HEK293 (cell line): Measurements from ENCODE around the gene PMVK.
A peak's percentile ranks its signal among the peaks of the same experiment; 100 is the strongest.

Experiments used
- FEZF1 ChIP-seq: fragments of 450-650 bp; formaldehyde crosslinking; IDR thresholded peaks from 2 replicates; pipeline ENCODE4 v1.5.1; 2016; ENCODE audit warnings: missing biosample characterization, missing genetic modification characterization
- GLIS1 ChIP-seq: fragments of 450-650 bp; formaldehyde crosslinking; IDR thresholded peaks from 2 replicates; pipeline ENCODE4 v1.5.1; 2016; ENCODE audit warnings: missing biosample characterization, missing genetic modification characterization
- HOXD13 ChIP-seq: sonication (generic); formaldehyde crosslinking; IDR thresholded peaks from 2 replicates; pipeline ENCODE4 v1.8.0; 2022; ENCODE audit warnings: missing genetic modification reagents, borderline replicate concordance
- IKZF3 ChIP-seq: fragments of 450-650 bp; IDR thresholded peaks from 2 replicates; pipeline ENCODE4 v1.5.0; 2018; ENCODE audit warnings: missing biosample characterization, mild to moderate bottlenecking, missing genetic modification characterization, moderate library complexity
- KLF16 ChIP-seq: fragments of 450-650 bp; formaldehyde crosslinking; IDR thresholded peaks from 2 replicates; pipeline ENCODE4 v1.5.1; 2017; ENCODE audit warnings: missing biosample characterization, missing genetic modification characterization
- YY2 ChIP-seq: fragments of 450-650 bp; formaldehyde crosslinking; IDR thresholded peaks from 2 replicates; pipeline ENCODE4 v1.5.1; 2016; ENCODE audit warnings: missing biosample characterization, missing genetic modification characterization
- ZBTB17 ChIP-seq: fragments of 450-650 bp; formaldehyde crosslinking; IDR thresholded peaks from 2 replicates; pipeline ENCODE4 v1.5.1; 2016; ENCODE audit warnings: missing biosample characterization, missing genetic modification characterization
- ZBTB7A ChIP-seq: fragments of 450-650 bp; formaldehyde crosslinking; IDR thresholded peaks from 2 replicates; pipeline ENCODE4 v1.5.1; 2016; ENCODE audit warnings: low read depth, missing biosample characterization, missing genetic modification characterization
- ZIC2 ChIP-seq: fragments of 450-650 bp; formaldehyde crosslinking; IDR thresholded peaks from 2 replicates; pipeline ENCODE4 v1.5.1; 2016; ENCODE audit warnings: missing biosample characterization, missing genetic modification characterization
- ZNF146 ChIP-seq: fragments of 450-650 bp; formaldehyde crosslinking; IDR thresholded peaks from 2 replicates; pipeline ENCODE4 v1.5.1; 2016; ENCODE audit warnings: missing biosample characterization, missing genetic modification characterization
- ZNF311 ChIP-seq: fragments of 450-650 bp; formaldehyde crosslinking; IDR thresholded peaks from 2 replicates; pipeline ENCODE4 v1.5.1; 2017; ENCODE audit warnings: missing biosample characterization, missing genetic modification characterization, borderline replicate concordance
- ZNF610 ChIP-seq: fragments of 450-650 bp; formaldehyde crosslinking; IDR thresholded peaks from 2 replicates; pipeline ENCODE4 v1.5.1; 2016; ENCODE audit warnings: missing biosample characterization, missing genetic modification characterization, borderline replicate concordance
- ZNF843 ChIP-seq: fragments of 450-650 bp; formaldehyde crosslinking; IDR thresholded peaks from 2 replicates; pipeline ENCODE4 v1.5.1; 2016; ENCODE audit warnings: missing biosample characterization, missing genetic modification characterization
- TF ChIP-seq, protein P1 (sequence below): fragments of 450-650 bp; formaldehyde crosslinking; IDR thresholded peaks from 2 replicates; pipeline ENCODE4 v1.5.1; 2016; ENCODE audit warnings: missing biosample characterization, missing genetic modification characterization, borderline replicate concordance
- TF ChIP-seq, protein P2 (sequence below): fragments of 450-650 bp; formaldehyde crosslinking; IDR thresholded peaks from 2 replicates; pipeline ENCODE4 v1.5.1; 2016; ENCODE audit warnings: missing biosample characterization, missing genetic modification characterization
- TF ChIP-seq, protein P3 (sequence below): fragments of 450-650 bp; formaldehyde crosslinking; IDR thresholded peaks from 2 replicates; pipeline ENCODE4 v1.5.1; 2016; ENCODE audit warnings: missing biosample characterization, missing genetic modification characterization

The PMVK gene

DNA sequence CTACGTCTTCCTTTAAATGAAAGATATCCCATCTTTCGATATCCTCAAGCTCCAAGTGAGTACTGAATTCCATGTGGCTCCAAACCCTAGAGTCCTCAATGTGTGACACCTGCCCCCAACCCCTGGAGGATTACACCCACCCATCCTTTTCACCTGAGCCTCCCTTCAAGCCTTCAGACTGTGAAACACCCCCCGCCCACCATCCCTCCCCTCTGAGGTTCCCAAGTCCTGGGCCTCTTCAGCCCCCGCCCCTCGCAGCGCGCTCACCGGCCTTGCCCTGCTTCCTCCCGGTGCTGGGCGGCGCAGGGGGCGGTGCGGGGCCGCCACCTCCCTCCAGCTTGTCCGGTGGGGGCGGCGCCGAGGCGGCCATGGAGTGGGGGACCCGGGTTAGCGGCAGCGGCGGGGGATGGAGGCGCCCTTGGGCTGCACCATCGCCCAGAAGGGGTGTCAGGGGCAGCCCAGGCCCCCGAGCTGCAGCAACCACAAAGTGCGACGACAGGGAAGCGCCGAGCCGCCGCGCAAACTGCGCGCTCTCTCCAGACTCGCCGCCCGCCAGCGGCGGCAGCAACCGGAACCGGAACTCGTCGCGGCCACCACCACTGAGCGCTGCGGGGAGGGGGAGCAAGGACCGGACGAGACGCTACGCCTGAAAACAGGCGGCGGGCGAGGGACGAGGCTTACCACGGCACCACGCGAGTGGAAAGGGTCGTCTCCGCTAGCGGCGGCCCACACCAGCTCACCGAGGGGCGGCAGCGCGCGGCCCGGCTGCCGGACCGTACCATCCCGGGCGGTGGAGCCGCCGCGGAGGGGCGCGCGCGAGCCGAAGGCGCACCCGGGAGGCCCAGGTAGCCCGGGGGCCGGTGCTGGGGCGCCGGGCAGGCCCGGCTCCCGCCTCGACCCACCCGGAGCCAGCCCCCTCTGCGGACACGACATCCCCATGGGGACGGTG is 25.0 kb upstream of the PMVK start, which contains the start of gene PYGO2 (continued):
- TF ChIP-seq GLIS1 (tag by site-specific recombination): peak; percentile 77; the same call in 1 of the 2 replicates
- TF ChIP-seq, protein P1, sequence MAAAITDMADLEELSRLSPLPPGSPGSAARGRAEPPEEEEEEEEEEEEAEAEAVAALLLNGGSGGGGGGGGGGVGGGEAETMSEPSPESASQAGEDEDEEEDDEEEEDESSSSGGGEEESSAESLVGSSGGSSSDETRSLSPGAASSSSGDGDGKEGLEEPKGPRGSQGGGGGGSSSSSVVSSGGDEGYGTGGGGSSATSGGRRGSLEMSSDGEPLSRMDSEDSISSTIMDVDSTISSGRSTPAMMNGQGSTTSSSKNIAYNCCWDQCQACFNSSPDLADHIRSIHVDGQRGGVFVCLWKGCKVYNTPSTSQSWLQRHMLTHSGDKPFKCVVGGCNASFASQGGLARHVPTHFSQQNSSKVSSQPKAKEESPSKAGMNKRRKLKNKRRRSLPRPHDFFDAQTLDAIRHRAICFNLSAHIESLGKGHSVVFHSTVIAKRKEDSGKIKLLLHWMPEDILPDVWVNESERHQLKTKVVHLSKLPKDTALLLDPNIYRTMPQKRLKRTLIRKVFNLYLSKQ (tag by site-specific recombination): no peak
- TF ChIP-seq ZNF610 (tag by site-specific recombination): no peak
- TF ChIP-seq ZNF843 (tag by site-specific recombination): peak; percentile 57; the same call in 1 of the 2 replicates
- TF ChIP-seq IKZF3 (tag by site-specific recombination): peak; percentile 23; the same call in 1 of the 2 replicates
- TF ChIP-seq ZNF146 (tag by site-specific recombination): 0 out of 2 replicates have a peak, but pooled peaks have one; percentile 31
- TF ChIP-seq, protein P2, sequence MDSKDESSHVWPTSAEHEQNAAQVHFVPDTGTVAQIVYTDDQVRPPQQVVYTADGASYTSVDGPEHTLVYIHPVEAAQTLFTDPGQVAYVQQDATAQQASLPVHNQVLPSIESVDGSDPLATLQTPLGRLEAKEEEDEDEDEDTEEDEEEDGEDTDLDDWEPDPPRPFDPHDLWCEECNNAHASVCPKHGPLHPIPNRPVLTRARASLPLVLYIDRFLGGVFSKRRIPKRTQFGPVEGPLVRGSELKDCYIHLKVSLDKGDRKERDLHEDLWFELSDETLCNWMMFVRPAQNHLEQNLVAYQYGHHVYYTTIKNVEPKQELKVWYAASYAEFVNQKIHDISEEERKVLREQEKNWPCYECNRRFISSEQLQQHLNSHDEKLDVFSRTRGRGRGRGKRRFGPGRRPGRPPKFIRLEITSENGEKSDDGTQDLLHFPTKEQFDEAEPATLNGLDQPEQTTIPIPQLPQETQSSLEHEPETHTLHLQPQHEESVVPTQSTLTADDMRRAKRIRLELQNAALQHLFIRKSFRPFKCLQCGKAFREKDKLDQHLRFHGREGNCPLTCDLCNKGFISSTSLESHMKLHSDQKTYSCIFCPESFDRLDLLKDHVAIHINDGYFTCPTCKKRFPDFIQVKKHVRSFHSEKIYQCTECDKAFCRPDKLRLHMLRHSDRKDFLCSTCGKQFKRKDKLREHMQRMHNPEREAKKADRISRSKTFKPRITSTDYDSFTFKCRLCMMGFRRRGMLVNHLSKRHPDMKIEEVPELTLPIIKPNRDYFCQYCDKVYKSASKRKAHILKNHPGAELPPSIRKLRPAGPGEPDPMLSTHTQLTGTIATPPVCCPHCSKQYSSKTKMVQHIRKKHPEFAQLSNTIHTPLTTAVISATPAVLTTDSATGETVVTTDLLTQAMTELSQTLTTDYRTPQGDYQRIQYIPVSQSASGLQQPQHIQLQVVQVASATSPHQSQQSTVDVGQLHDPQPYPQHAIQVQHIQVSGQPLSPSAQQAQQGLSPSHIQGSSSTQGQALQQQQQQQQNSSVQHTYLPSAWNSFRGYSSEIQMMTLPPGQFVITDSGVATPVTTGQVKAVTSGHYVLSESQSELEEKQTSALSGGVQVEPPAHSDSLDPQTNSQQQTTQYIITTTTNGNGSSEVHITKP: peak; percentile 99
- TF ChIP-seq ZNF311 (tag by site-specific recombination): no peak
- TF ChIP-seq HOXD13 (CRISPR knock-in tag): no peak
- TF ChIP-seq ZBTB17: peak; percentile 16
- TF ChIP-seq FEZF1 (tag by site-specific recombination): no peak
- peak; percentile 87 for TF ChIP-seq ZBTB7A (tag by site-specific recombination)
- peak; percentile 95 for TF ChIP-seq KLF16 (tag by site-specific recombination)
- TF ChIP-seq, protein P3, sequence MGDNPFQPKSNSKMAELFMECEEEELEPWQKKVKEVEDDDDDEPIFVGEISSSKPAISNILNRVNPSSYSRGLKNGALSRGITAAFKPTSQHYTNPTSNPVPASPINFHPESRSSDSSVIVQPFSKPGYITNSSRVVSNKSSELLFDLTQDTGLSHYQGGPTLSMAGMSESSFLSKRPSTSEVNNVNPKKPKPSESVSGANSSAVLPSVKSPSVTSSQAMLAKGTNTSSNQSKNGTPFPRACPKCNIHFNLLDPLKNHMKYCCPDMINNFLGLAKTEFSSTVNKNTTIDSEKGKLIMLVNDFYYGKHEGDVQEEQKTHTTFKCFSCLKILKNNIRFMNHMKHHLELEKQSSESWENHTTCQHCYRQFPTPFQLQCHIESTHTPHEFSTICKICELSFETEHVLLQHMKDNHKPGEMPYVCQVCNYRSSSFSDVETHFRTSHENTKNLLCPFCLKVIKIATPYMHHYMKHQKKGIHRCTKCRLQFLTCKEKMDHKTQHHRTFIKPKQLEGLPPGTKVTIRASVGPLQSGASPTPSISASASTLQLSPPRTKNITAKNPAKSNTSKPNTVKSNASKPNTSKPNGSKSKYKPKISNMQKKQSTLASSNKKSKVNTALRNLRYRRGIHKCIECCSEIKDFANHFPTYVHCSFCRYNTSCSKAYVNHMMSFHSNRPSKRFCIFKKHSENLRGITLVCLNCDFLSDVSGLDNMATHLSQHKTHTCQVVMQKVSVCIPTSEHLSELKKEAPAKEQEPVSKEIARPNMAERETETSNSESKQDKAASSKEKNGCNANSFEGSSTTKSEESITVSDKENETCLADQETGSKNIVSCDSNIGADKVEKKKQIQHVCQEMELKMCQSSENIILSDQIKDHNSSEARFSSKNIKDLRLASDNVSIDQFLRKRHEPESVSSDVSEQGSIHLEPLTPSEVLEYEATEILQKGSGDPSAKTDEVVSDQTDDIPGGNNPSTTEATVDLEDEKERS (tag by site-specific recombination): no peak
- peak; percentile 77 for TF ChIP-seq YY2 (tag by site-specific recombination)
- TF ChIP-seq ZIC2 (tag by site-specific recombination): peak; percentile 70
